Upper lobe of right lung (tissue), 1 donor: ENCODE data around the gene CNR1. TPM values are rescaled to one million over a fixed set of nuclear protein-coding genes. Genes with fewer than 3 reads are reported as not detected.

ENCODE experiments used
- ATAC-seq: fragments of 200-7000 bp; cut with Tn5 transposase; one replicate; pipeline ENCODE4 v1.9.1; 2020; ENCODE audit warnings: mild to moderate bottlenecking, moderate library complexity
- DNase-seq: peaks from one replicate; pipeline ENCODE4 v3.0.0-alpha.2; 2020
- H3K27ac ChIP-seq: fragments of 200-600 bp; one replicate; pipeline ENCODE4 v1.8.0; 2022
- H3K27me3 ChIP-seq: fragments of 200-600 bp; one replicate; pipeline ENCODE4 v1.8.0; 2022; ENCODE audit warnings: mild to moderate bottlenecking
- H3K36me3 ChIP-seq: fragments of 200-600 bp; one replicate; pipeline ENCODE4 v1.8.0; 2022
- H3K4me1 ChIP-seq: fragments of 200-600 bp; one replicate; pipeline ENCODE4 v1.8.0; 2022
- H3K4me3 ChIP-seq: fragments of 200-600 bp; one replicate; pipeline ENCODE4 v1.8.0; 2022; ENCODE audit warnings: mild to moderate bottlenecking
- H3K9me3 ChIP-seq: fragments of 200-600 bp; one replicate; pipeline ENCODE4 v1.8.0; 2022
- CTCF ChIP-seq: fragments of 200-600 bp; IDR thresholded peaks from one replicate; pipeline ENCODE4 v1.8.0; 2022; ENCODE audit warnings: antibody characterized with exemption
- intact Hi-C: fragments of 100-400 bp; cut with DNase I; formaldehyde crosslinking; loops from one replicate; pipeline ENCODE4 v1.11.0; 2022
- total RNA-seq: library from RNA; stranded (reverse); fragmentation: NEBNext Ultra II Directional; extraction: Animal tissue kit (Norgen Biotek cat#: 25700); gene quantifications from one replicate; pipeline ENCODE4 v1.2.1, GENCODE V29; 2021
- donor health status: DM: no; HTN: yes; CAD: no; lungs with severe emphysema.

CNR1 gene
- total RNA-seq, 1 donor from 2014 or later: 21.6 TPM

GRCh38 chr6:88133718-88134117 lies 32.4 kb downstream of the CNR1 start:
- H3K9me3 ChIP-seq: no peaks in the 10 kb centered on the region
- intact Hi-C loops: no loop called here
- ATAC-seq: no peak
- no peaks in the 10 kb centered on the region for H3K27me3 ChIP-seq
- H3K4me3 ChIP-seq: no peak overlapping the region
- no peaks in the 10 kb centered on the region for H3K4me1 ChIP-seq
- H3K27ac ChIP-seq: no peak overlapping the region
- no peaks in the 10 kb centered on the region for H3K36me3 ChIP-seq
- TF ChIP-seq CTCF: no peak
- no peak for DNase-seq

GRCh38 chr6:88124925-88125557 lies 41.1 kb downstream of the CNR1 start:
- no peak for TF ChIP-seq CTCF
- Histone ChIP-seq H3K36me3 (no peaks in the 10 kb centered on the region), H3K27me3 (no peaks in the 10 kb centered on the region), H3K4me3 (no peak overlapping the region), H3K27ac (no peak overlapping the region), H3K4me1 (no peaks in the 10 kb centered on the region), H3K9me3 (peaks cover 16% of the 10 kb centered on the region)
- ATAC-seq: no peak
- intact Hi-C loops: no loop called here
- no peak for DNase-seq

GRCh38 chr6:88120635-88121034 lies 45.5 kb downstream of the CNR1 start:
- ATAC-seq (no peak), DNase-seq (no peak)
- intact Hi-C loops: no loop called here
- no peak overlapping the region for H3K4me3 ChIP-seq
- no peaks in the 10 kb centered on the region for H3K36me3 ChIP-seq
- H3K9me3 ChIP-seq: peaks cover 16% of the 10 kb centered on the region
- H3K4me1 ChIP-seq: no peaks in the 10 kb centered on the region
- H3K27me3 ChIP-seq: no peaks in the 10 kb centered on the region
- H3K27ac ChIP-seq: no peak overlapping the region
- no peak for TF ChIP-seq CTCF

- no peak for TF ChIP-seq CTCF
- Histone ChIP-seq H3K9me3 (peaks cover 12% of the 10 kb centered on the region), H3K27me3 (no peaks in the 10 kb centered on the region), H3K4me3 (no peak overlapping the region), H3K36me3 (no peaks in the 10 kb centered on the region), H3K4me1 (no peaks in the 10 kb centered on the region), H3K27ac (no peak overlapping the region)
- DNase-seq (no peak), ATAC-seq (no peak)
- intact Hi-C loops: no loop called here
Measured at GRCh38 chr6:88119769-88120168, 46.4 kb downstream of the CNR1 start.

- Histone ChIP-seq H3K9me3 (no peaks in the 10 kb centered on the region), H3K4me1 (no peaks in the 10 kb centered on the region), H3K27me3 (no peaks in the 10 kb centered on the region), H3K4me3 (no peak overlapping the region), H3K36me3 (no peaks in the 10 kb centered on the region), H3K27ac (no peak overlapping the region)
- intact Hi-C loops: no loop called here
- TF ChIP-seq CTCF: no peak
- DNase-seq: no peak
- ATAC-seq: no peak
Measured at GRCh38 chr6:88116276-88116675, 49.9 kb downstream of the CNR1 start.

GRCh38 chr6:88115307-88115706 lies 50.8 kb downstream of the CNR1 start:
- Histone ChIP-seq H3K4me3 (no peak overlapping the region), H3K27ac (no peak overlapping the region), H3K9me3 (no peaks in the 10 kb centered on the region), H3K36me3 (no peaks in the 10 kb centered on the region), H3K27me3 (no peaks in the 10 kb centered on the region), H3K4me1 (no peaks in the 10 kb centered on the region)
- DNase-seq (no peak), ATAC-seq (no peak)
- intact Hi-C loops: no loop called here
- TF ChIP-seq CTCF: no peak
